H9 (cell line): Measurements from ENCODE around the gene TMEM45B. TPM values are rescaled to one million over a fixed set of nuclear protein-coding genes. Genes with fewer than 3 reads are reported as not detected.
A peak's percentile ranks its signal among the peaks of the same experiment; 100 is the strongest.

Experiments used
- DNase-seq: peaks from one replicate; pipeline ENCODE4 v3.0.0-alpha.2; 2017
- H2AFZ ChIP-seq: one replicate; pipeline ENCODE4 v1.6.1; 2013; ENCODE audit warnings: mild to moderate bottlenecking, low read length, control low read depth, moderate library complexity
- H2AK5ac ChIP-seq: 2 replicates; pipeline ENCODE4 v1.6.1; 2013; ENCODE audit warnings: low read length, control low read depth, mixed read lengths; ENCODE audit not compliant: insufficient read length
- H2BK120ac ChIP-seq: one replicate; pipeline ENCODE4 v1.6.1; 2013; ENCODE audit warnings: low read depth, mild to moderate bottlenecking, low read length, control low read depth, inconsistent platforms; ENCODE audit not compliant: poor library complexity, severe bottlenecking
- H2BK12ac ChIP-seq: 2 replicates; pipeline ENCODE4 v1.6.1; 2013; ENCODE audit warnings: low read length, control low read depth, mixed read lengths, low read depth; ENCODE audit not compliant: insufficient read length
- H2BK15ac ChIP-seq: 2 replicates; pipeline ENCODE4 v1.6.1; 2013; ENCODE audit warnings: low read depth, low read length, control low read depth
- H2BK20ac ChIP-seq: one replicate; pipeline ENCODE4 v1.6.1; 2013; ENCODE audit warnings: low read depth, mild to moderate bottlenecking, low read length, control low read depth, inconsistent platforms; ENCODE audit not compliant: poor library complexity, severe bottlenecking
- H2BK5ac ChIP-seq: 2 replicates; pipeline ENCODE4 v1.6.1; 2013; ENCODE audit warnings: low read length, control low read depth, mixed read lengths; ENCODE audit not compliant: insufficient read length
- H3K14ac ChIP-seq: 2 replicates; pipeline ENCODE4 v1.6.1; 2013; ENCODE audit warnings: low read length, control low read depth; ENCODE audit not compliant: insufficient read depth
- H3K18ac ChIP-seq: 2 replicates; pipeline ENCODE4 v1.6.1; 2013; ENCODE audit warnings: low read depth, mild to moderate bottlenecking, mixed read lengths, low read length, control low read depth; ENCODE audit not compliant: insufficient read length
- H3K23ac ChIP-seq: 2 replicates; pipeline ENCODE4 v1.6.1; 2013; ENCODE audit warnings: low read length, control low read depth, mixed read lengths, low read depth; ENCODE audit not compliant: insufficient read length
- H3K23me2 ChIP-seq: 2 replicates; pipeline ENCODE4 v1.6.1; 2013; ENCODE audit warnings: low read depth, mild to moderate bottlenecking, mixed read lengths, low read length, control low read depth; ENCODE audit not compliant: insufficient read length, poor library complexity, severe bottlenecking
- H3K27ac ChIP-seq: 2 replicates; pipeline ENCODE4 v1.5.1; 2013; ENCODE audit warnings: low read length, control low read depth, mixed read lengths, low read depth; ENCODE audit not compliant: insufficient read length
- H3K27me3 ChIP-seq: 2 replicates; pipeline ENCODE4 v1.6.1; 2013; ENCODE audit warnings: low read length, control low read depth, inconsistent platforms; ENCODE audit not compliant: insufficient read depth
- H3K4ac ChIP-seq: 2 replicates; pipeline ENCODE4 v1.6.1; 2013; ENCODE audit warnings: low read depth, mild to moderate bottlenecking, control low read depth, inconsistent platforms, low read length, moderate library complexity
- H3K4me1 ChIP-seq: 2 replicates; pipeline ENCODE4 v1.6.1; 2013; ENCODE audit warnings: low read length, control low read depth, inconsistent platforms; ENCODE audit not compliant: insufficient read depth
- H3K4me2 ChIP-seq: 2 replicates; pipeline ENCODE4 v1.6.1; 2013; ENCODE audit warnings: low read length, control low read depth, mixed read lengths; ENCODE audit not compliant: insufficient read length, insufficient read depth
- H3K56ac ChIP-seq: 2 replicates; pipeline ENCODE4 v1.6.1; 2013; ENCODE audit warnings: low read depth, mild to moderate bottlenecking, mixed read lengths, low read length, control low read depth; ENCODE audit not compliant: insufficient read length
- H3K79me1 ChIP-seq: 2 replicates; pipeline ENCODE4 v1.6.1; 2013; ENCODE audit warnings: low read depth, mild to moderate bottlenecking, moderate library complexity, low read length, control low read depth, inconsistent platforms; ENCODE audit not compliant: insufficient read depth, poor library complexity, severe bottlenecking
- H3K79me2 ChIP-seq: 2 replicates; pipeline ENCODE4 v1.6.1; 2013; ENCODE audit warnings: low read length, control low read depth, inconsistent platforms; ENCODE audit not compliant: insufficient read depth
- H3K9ac ChIP-seq: 2 replicates; pipeline ENCODE4 v1.6.1; 2013; ENCODE audit warnings: low read length, control low read depth, mixed read lengths; ENCODE audit not compliant: insufficient read length; ENCODE audit errors: extremely low read depth
- H3K9me3 ChIP-seq: one replicate; pipeline ENCODE4 v1.6.1; 2013; ENCODE audit warnings: low read depth, low read length, inconsistent platforms; ENCODE audit not compliant: control insufficient read depth
- H3T11ph ChIP-seq: one replicate; pipeline ENCODE4 v1.6.1; 2013; ENCODE audit warnings: mild to moderate bottlenecking, low read length, control low read depth, inconsistent platforms
- H4K20me1 ChIP-seq: one replicate; pipeline ENCODE4 v1.6.1; 2013; ENCODE audit not compliant: control insufficient read depth, insufficient read length, insufficient read depth
- H4K5ac ChIP-seq: 2 replicates; pipeline ENCODE4 v1.6.1; 2013; ENCODE audit warnings: low read depth, mild to moderate bottlenecking, mixed read lengths, low read length, control low read depth; ENCODE audit not compliant: insufficient read length
- H4K8ac ChIP-seq: replicated peaks from 2 replicates; pipeline ENCODE4 v1.6.1; 2013; ENCODE audit warnings: low read length, control low read depth, mixed read lengths, low read depth; ENCODE audit not compliant: insufficient read length
- H4K91ac ChIP-seq: 2 replicates; pipeline ENCODE4 v1.6.1; 2013; ENCODE audit warnings: low read depth, mild to moderate bottlenecking, moderate library complexity, mixed read lengths, low read length, control low read depth; ENCODE audit not compliant: insufficient read length
- H3K27ac Mint-ChIP-seq, 3 experiments: 2 replicates in 2 of 3; 3 replicates in 1 of 3; pipeline ENCODE4 v1.8.0; 2020 to 2021; ENCODE audit warnings: mixed read lengths in 3 of 3, mild to moderate bottlenecking in 1 of 3, moderate library complexity in 1 of 3
- H3K27me3 Mint-ChIP-seq: 2 replicates; pipeline ENCODE4 v1.8.0; 2021; ENCODE audit warnings: low read depth, mild to moderate bottlenecking, moderate library complexity, mixed read lengths
- H3K36me3 Mint-ChIP-seq, 3 experiments: 2 replicates in 2 of 3; 3 replicates in 1 of 3; pipeline ENCODE4 v1.8.0; 2020 to 2021; ENCODE audit warnings: low read depth in 3 of 3, mixed read lengths in 3 of 3; ENCODE audit not compliant: insufficient read depth in 1 of 3
- H3K4me1 Mint-ChIP-seq, 2 experiments: 2 replicates each; pipeline ENCODE4 v1.8.0; 2020; ENCODE audit warnings: mixed read lengths in 2 of 2
- H3K4me3 Mint-ChIP-seq, 2 experiments: 2 replicates in 1 of 2; 3 replicates in 1 of 2; pipeline ENCODE4 v1.8.0; 2020 to 2021; ENCODE audit warnings: mild to moderate bottlenecking in 2 of 2, mixed read lengths in 2 of 2, moderate library complexity in 1 of 2
- H3K9me3 Mint-ChIP-seq, 2 experiments: 2 replicates in 1 of 2; 3 replicates in 1 of 2; pipeline ENCODE4 v1.8.0; 2020; ENCODE audit warnings: mild to moderate bottlenecking in 2 of 2, mixed read lengths in 2 of 2, moderate library complexity in 1 of 2
- CTCF ChIP-seq: fragments of 200-600 bp; sonication (generic); conservative IDR thresholded peaks from 3 replicates; pipeline ENCODE4 v1.8.0; 2021; ENCODE audit warnings: antibody characterized with exemption, mild to moderate bottlenecking
- WGBS: extraction: QIAGEN DNeasy Blood & Tissue Kit; methylation state at CpG from one replicate; pipeline ENCODE4 v1.1.7; 2013; ENCODE audit warnings: missing lambda C conversion rate, low lambda C conversion rate, mixed read lengths; ENCODE audit not compliant: insufficient read length; ENCODE audit errors: extremely low coverage; 5-methylcytosine and 5-hydroxymethylcytosine counted together
- total RNA-seq: library from RNA; stranded (reverse); gene quantifications from 2 replicates; pipeline ENCODE4 v1.2.1, GENCODE V29; 2021

Gene TMEM45B
- total RNA-seq, 1 experiment from 2014 or later = 0.70 TPM

- H3K4me1 ChIP-seq = no peaks in the 10 kb centered on the region
- H3K79me2 ChIP-seq = peaks cover 8% of the 10 kb centered on the region; the same call in 1 of the 2 replicates
- no peak overlapping the region for H4K8ac ChIP-seq
- peaks cover 19 to 46% (median 40%) of the 10 kb centered on the region in 3 experiments for H3K36me3 Mint-ChIP-seq
- peak overlapping the region; percentile 70 for H3K4me2 ChIP-seq
- H2BK12ac ChIP-seq = no peak overlapping the region
- peak overlapping the region; percentile 92 to 94 for H3K4me3 Mint-ChIP-seq
- no peak overlapping the region for H3T11ph ChIP-seq
- WGBS = no CpG with 5 or more reads among the region's 9 CpGs
- no peak overlapping the region for H2BK20ac ChIP-seq
- H3K23ac ChIP-seq = no peak overlapping the region
- H3K4me1 Mint-ChIP-seq = peaks cover 21% of the 10 kb centered on the region in 2 experiments
- H3K4ac ChIP-seq = no peak overlapping the region
- H3K9me3 ChIP-seq = no peaks in the 10 kb centered on the region
- H2AK5ac ChIP-seq = no peak overlapping the region
- H3K27ac ChIP-seq = peak overlapping the region; percentile 11
- peak overlapping the region; percentile 36 for H3K9ac ChIP-seq
- H3K14ac ChIP-seq = no peak overlapping the region
- H3K56ac ChIP-seq = no peak overlapping the region
- H3K79me1 ChIP-seq = peaks cover 8% of the 10 kb centered on the region
- no peaks in the 10 kb centered on the region for H4K20me1 ChIP-seq
- H2BK5ac ChIP-seq = no peak overlapping the region
- H3K23me2 ChIP-seq = peaks cover 4% of the 10 kb centered on the region
- peak overlapping the region; percentile 89 to 97 (median 93) for H3K27ac Mint-ChIP-seq
- H2BK120ac ChIP-seq = no peak overlapping the region
- no peak overlapping the region for H2AFZ ChIP-seq
- TF ChIP-seq CTCF = no peak
- H4K91ac ChIP-seq = no peak overlapping the region
- H2BK15ac ChIP-seq = no peak overlapping the region
- no peak for DNase-seq
- no peak overlapping the region for H4K5ac ChIP-seq
- H3K9me3 Mint-ChIP-seq = peaks cover 0 to 4% of the 10 kb centered on the region in 2 experiments; a peak in 1 of 5 replicates
- H3K18ac ChIP-seq = no peak overlapping the region
- no peaks in the 10 kb centered on the region for H3K27me3 ChIP-seq
- no peaks in the 10 kb centered on the region for H3K27me3 Mint-ChIP-seq
Measured at GRCh38 chr11:129896062-129896461, 80.4 kb downstream of the TMEM45B start.
